ENCODE measurements around the gene FAR2.

DNA sequence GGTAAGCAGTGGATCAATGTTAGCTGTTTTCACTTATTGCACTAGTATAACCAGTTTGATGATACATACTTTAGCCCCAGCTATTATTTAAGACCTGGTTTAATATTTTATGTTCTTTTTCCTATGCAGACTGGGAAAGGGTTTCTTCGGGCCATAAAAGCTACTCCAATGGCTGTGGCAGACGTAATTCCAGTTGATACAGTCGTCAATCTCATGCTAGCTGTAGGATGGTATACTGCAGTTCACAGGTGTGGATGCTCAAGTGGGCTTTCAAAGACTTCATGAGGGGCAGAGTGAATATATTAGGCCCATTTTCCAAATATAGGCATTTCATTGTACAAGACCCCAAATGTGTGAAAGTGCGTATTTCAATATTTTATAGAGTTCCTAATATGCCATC, 161.8 kb downstream of the FAR2 start:
- no peak for TF ChIP-seq EZH2 (conservative IDR thresholded peaks at IDR 0.05; ENCODE audit: low read depth, low read length)
- TF ChIP-seq ZNF451 (CRISPR knock-in tag; IDR thresholded peaks at IDR 0.05): no peak
- TF ChIP-seq ZNF431 (CRISPR knock-in tag; IDR thresholded peaks at IDR 0.05; ENCODE audit: borderline replicate concordance, low read depth): no peak
- TF ChIP-seq NPAS2 (CRISPR knock-in tag; IDR thresholded peaks at IDR 0.05; ENCODE audit: borderline replicate concordance): no peak
